Measurements from ENCODE around the gene CDC123.
"Not testable (repeated sequence)": the region's sequence is repeated elsewhere in the genome, so short reads cannot be mapped to it uniquely, and the experiment has no call there.

GRCh38 chr10:12171512-12171911, 24.5 kb upstream of the CDC123 start:
- not testable (repeated sequence) for TF ChIP-seq POLR2AphosphoS5 (IDR thresholded peaks at IDR 0.05; ENCODE audit: low read depth, low read length); TAF1 (IDR thresholded peaks at IDR 0.05; ENCODE audit: borderline replicate concordance, low read depth, low read length)

All from GM12892 (cell line).